ENCODE results near the gene TRMT44. TPM values are rescaled to one million over a fixed set of nuclear protein-coding genes. Genes with fewer than 3 reads are reported as not detected.
"Not testable (repeated sequence)": the region's sequence is repeated elsewhere in the genome, so short reads cannot be mapped to it uniquely, and the experiment has no call there.

Gene TRMT44
- total RNA-seq, 2 experiments from 2014 or later, result 24.1 to 29.2 TPM

DNA sequence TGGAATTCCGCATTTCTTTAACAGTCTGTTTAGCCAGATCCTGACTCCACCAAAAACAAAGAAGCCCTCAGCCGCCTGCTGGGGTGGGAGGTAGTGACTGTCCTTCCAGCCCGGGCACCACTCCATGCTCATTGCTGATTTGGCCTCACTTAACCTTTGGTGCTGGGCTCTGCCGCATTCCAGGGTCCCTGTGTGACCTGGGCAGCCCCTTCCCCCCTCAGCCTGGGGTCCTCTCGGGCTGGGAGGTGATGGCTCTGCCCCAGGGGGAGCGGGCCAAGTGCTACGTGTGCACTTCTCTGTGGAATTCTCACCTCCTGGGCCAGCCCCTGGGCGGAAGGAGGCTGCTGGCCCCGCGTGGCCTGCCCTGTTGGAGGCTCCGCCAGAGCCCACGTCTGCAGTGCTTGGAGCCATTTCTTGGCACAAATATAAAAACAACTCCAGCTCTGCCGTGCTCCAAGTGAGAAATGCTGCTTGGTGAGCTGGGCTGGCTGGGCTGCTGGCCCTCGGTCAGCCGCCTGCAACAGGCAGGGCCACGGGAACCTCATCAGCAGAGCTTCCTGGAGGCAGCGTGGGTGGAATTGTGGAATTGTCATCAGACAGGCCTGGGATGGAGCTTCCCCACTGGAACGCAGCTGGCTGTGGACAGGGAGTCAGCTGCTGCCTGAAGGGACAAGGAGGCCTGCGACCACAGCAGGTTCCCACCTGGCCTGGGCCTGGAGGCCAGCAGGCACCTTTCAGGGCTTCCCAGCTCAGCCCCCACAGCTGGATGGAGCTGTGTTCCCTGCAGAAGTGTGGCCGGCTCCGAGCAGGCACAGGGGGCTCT is 66.0 kb downstream of the TRMT44 start:
- Mint-ChIP-seq H3K4me1 (ENCODE audit: low read depth) (no peaks in the 10 kb centered on the region), H3K9me3 (no peaks in the 10 kb centered on the region), H3K27ac (no peak overlapping the region), H3K27me3 (no peaks in the 10 kb centered on the region), H3K4me3 (no peak overlapping the region), H3K36me3 (no peaks in the 10 kb centered on the region)
- no peak for DNase-seq
- intact Hi-C loops (cut with micrococcal nuclease), result no loop called here
- CTCF ChIA-PET, result interaction anchor here (0.6 kb wide), 1 partner anchor 281 kb away, joined by 3 read pairs; no protein-coding TSS in a partner anchor
- POLR2A ChIA-PET, result no interaction called here

DNA sequence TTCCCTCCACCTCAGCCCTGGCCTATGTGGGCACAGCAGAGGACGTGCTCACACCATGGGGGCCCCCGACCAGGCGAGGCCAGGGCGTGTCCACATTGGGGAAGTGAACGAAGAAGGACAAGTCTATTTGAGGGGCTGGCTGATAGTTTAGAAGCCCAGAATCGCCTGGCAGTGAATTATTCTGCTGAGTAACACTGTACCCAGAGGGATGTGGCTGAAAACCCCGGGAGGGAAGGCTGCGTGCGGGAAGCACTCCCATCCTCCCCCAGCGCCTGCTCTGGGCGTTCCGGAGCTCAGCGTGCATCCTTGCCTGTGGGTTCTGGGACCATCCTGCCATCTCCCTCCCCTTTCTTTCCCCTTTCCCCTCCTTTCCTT is 66.6 kb downstream of the TRMT44 start:
- CTCF ChIA-PET, result interaction anchor here (0.6 kb wide), 1 partner anchor 280 kb away, joined by 3 read pairs; no protein-coding TSS in a partner anchor
- intact Hi-C loops (cut with micrococcal nuclease), result no loop called here
- POLR2A ChIA-PET, result no interaction called here
- Mint-ChIP-seq H3K4me3 (no peak overlapping the region), H3K36me3 (no peaks in the 10 kb centered on the region), H3K27me3 (no peaks in the 10 kb centered on the region), H3K9me3 (no peaks in the 10 kb centered on the region), H3K4me1 (ENCODE audit: low read depth) (no peaks in the 10 kb centered on the region), H3K27ac (no peak overlapping the region)
- DNase-seq, result no peak

DNA sequence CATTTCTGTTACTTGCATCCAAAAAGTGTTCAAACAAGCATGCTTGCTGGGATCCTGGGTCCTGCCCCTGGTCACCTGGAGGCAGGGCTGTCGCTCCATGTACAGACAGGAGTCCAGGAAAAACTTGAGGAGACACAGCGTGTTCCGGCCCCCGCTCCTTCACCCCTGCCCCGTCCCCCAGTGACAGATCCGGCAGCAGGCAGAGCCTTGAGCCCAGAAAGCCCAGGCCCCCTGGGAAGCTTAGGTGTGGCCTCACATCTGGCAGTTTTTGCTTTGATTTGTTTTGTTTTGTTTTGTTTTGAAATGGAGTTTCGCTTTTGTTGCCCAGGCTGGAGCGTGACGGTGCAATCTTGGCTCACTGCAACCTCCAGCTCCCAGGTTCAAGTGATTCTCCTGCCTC is 67.0 kb downstream of the TRMT44 start:
- Mint-ChIP-seq H3K4me3 (no peak overlapping the region), H3K36me3 (no peaks in the 10 kb centered on the region), H3K27me3 (no peaks in the 10 kb centered on the region), H3K9me3 (no peaks in the 10 kb centered on the region), H3K27ac (no peak overlapping the region), H3K4me1 (ENCODE audit: low read depth) (no peaks in the 10 kb centered on the region)
- POLR2A ChIA-PET, result no interaction called here
- CTCF ChIA-PET, result no interaction called here
- no peak for DNase-seq
- intact Hi-C loops (cut with micrococcal nuclease), result no loop called here

DNA sequence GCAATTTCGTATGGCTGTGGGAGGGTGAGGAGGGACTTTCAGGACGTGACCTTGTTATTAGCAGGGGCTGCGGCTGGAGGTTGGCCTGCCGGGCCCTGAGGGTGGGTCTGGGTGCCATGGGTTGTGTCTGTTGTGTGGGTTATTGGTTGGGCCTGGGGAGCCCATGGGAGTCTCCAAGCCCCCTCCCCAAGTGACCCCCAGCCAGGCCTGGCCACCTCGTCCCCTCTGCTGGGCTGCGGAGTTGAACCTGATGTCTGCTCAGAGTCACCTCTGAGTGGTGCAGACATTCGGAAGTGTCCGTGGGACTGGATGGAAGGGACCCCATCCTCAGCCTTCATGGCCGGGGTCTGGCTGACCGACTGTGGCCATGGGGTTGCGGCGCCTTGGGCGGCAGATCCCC is 67.7 kb downstream of the TRMT44 start:
- intact Hi-C loops (cut with micrococcal nuclease), result no loop called here

DNA sequence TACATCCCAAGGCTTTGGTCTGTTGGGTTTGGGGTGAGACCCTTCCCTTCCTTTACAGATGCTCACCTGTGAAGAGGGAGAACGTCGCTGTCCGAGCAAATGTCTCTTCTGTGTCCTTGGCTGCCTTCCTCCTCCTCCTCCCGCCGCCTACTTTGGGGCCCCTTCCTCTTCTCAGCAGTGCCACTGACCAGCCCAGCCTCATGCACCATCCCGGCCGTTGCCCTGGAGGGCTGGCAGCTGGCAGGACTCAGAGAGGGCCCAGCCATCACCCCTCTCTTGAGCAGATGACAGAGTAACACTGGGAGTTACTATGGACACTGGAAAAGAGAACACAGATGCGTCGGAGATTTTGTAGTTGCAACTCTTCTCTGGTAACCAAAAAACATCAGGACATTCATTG is 68.2 kb downstream of the TRMT44 start:
- Mint-ChIP-seq H3K4me1 (ENCODE audit: low read depth) (no peaks in the 10 kb centered on the region), H3K27ac (no peak overlapping the region), H3K4me3 (no peak overlapping the region), H3K36me3 (no peaks in the 10 kb centered on the region), H3K27me3 (no peaks in the 10 kb centered on the region), H3K9me3 (peaks cover 6% of the 10 kb centered on the region)
- POLR2A ChIA-PET, result no interaction called here
- CTCF ChIA-PET, result no interaction called here
- DNase-seq, result no peak
- intact Hi-C loops (cut with micrococcal nuclease), result no loop called here

More for the DNA sequence above, 67.7 kb downstream of the TRMT44 start:
- H3K36me3 Mint-ChIP-seq, result no peaks in the 10 kb centered on the region
- POLR2A ChIA-PET, result no interaction called here
- H3K4me3 Mint-ChIP-seq, result no peak overlapping the region
- no peak for DNase-seq
- H3K4me1 Mint-ChIP-seq (ENCODE audit: low read depth), result no peaks in the 10 kb centered on the region
- CTCF ChIA-PET, result no interaction called here
- H3K27ac Mint-ChIP-seq, result no peak overlapping the region
- no peaks in the 10 kb centered on the region for H3K27me3 Mint-ChIP-seq
- peaks cover 4% of the 10 kb centered on the region for H3K9me3 Mint-ChIP-seq

DNA sequence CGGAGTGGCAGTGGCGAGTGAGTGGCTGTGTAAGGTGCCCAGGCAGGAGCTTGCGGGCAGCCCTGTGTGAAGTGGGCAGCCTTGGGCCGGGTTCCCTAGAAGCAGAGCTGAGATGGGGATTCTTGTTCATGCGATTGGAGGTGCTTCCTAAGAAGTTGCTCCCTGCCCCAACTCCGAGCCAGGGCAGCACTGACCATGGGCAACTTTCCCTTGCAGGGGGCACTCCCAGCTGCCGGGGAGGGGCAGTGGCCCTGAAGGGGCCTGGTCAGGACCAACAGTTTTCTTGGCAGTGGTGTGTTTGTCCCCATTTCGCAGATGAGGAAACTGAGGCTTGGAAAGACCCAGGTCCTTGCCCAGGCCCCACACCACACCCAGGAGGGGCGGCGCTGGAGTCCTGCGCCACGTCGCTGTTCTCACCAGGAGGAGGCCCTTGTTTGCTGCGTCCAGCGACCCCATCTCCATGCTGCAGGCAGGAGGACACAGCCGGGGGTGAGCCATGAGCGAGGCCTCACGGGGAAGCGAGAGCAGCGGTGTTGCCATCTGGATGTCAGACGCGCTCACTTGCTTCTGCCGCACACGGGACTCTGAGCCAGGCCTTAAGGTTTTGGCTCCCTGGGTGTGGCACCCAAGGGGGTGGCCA is 68.9 kb downstream of the TRMT44 start:
- DNase-seq, result no peak
- H3K4me3 Mint-ChIP-seq, result no peak overlapping the region
- no peaks in the 10 kb centered on the region for H3K36me3 Mint-ChIP-seq
- POLR2A ChIA-PET, result no interaction called here
- peaks cover 6% of the 10 kb centered on the region for H3K9me3 Mint-ChIP-seq
- no peaks in the 10 kb centered on the region for H3K27me3 Mint-ChIP-seq
- H3K27ac Mint-ChIP-seq, result no peak overlapping the region
- CTCF ChIA-PET, result no interaction called here
- intact Hi-C loops (cut with micrococcal nuclease), result no loop called here
- no peaks in the 10 kb centered on the region for H3K4me1 Mint-ChIP-seq (ENCODE audit: low read depth)

DNA sequence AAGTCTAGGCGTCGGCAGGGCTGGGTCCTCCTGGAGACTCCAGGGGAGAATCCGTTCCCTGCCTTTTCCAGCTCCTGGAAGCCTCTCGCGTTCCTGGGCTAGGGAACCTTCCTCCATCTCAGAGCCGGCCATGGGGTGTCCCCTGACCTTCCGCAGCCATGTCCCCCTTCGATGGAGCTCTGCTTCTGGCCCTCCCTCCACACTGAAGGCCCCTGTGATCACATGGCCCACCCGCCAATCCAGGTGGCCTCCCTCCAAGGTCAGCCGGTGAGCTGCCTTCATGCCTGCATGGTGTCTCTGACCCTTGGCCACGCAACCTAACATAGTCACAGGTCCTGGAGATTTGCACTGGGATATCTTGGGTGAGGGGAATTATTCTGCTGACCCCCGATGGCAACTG is 69.6 kb downstream of the TRMT44 start:
- POLR2A ChIA-PET, result no interaction called here
- no peaks in the 10 kb centered on the region for H3K36me3 Mint-ChIP-seq
- CTCF ChIA-PET, result no interaction called here
- H3K27me3 Mint-ChIP-seq, result no peaks in the 10 kb centered on the region
- intact Hi-C loops (cut with micrococcal nuclease), result no loop called here
- no peak overlapping the region for H3K27ac Mint-ChIP-seq
- no peak for DNase-seq
- H3K4me3 Mint-ChIP-seq, result no peak overlapping the region
- H3K9me3 Mint-ChIP-seq, result peaks cover 6% of the 10 kb centered on the region
- H3K4me1 Mint-ChIP-seq (ENCODE audit: low read depth), result no peaks in the 10 kb centered on the region

DNA sequence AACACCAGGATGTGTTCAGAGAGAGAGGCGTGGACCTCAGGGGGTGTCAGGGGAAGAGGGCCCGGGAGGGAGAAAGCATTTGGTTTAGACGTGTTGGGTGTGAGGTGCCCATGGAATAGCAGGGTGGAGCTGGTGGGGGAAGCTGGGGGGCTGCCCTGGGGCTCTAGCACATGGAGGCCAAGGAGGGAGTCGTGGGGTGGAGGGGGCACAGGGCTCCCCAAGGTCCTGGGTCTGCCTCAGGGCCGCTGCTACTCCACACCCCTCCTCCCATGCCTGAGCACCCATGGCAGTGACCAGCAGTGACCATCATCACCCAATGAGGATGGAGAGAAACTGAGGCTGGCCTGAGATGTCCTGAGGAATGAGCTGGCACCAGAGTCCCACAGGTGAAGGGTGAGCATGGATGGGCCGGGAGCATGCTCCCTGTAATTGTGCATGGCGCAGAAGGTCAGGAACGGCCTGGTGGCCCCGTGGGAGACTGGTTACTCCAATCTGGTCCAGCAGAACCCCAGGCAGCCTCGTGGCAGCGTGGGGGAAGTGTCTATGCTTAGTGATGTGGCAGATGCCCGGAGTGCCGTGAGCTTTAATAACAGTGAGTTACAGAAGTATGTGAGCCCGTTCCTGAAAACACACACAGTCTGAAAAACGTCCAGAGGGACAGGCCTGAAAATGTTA is 70.2 kb downstream of the TRMT44 start:
- no peak overlapping the region for H3K4me3 Mint-ChIP-seq
- no peak overlapping the region for H3K27ac Mint-ChIP-seq
- H3K9me3 Mint-ChIP-seq, result peaks cover 6% of the 10 kb centered on the region
- CTCF ChIA-PET, result no interaction called here
- no peaks in the 10 kb centered on the region for H3K4me1 Mint-ChIP-seq (ENCODE audit: low read depth)
- intact Hi-C loops (cut with micrococcal nuclease), result no loop called here
- no peak for DNase-seq
- no peaks in the 10 kb centered on the region for H3K36me3 Mint-ChIP-seq
- H3K27me3 Mint-ChIP-seq, result no peaks in the 10 kb centered on the region
- POLR2A ChIA-PET, result no interaction called here

DNA sequence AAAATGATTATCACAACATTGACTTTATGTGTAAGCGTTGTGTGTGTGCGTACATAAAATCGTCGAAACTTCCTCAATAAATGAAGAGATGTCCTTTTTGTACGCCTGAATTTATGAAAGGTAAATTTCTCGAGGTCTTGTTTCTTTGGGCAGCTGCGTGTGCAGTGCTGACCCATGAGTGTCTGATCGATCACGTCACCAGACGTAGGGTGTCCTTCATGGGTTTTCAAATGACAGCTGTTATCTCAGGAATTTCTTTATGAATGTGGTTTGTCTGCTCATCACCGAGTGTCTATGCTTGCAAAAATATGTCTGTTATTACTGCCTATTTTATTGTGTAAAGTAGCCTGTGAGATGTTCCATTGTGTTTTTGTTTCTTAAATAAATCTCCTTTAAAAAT is 71.9 kb downstream of the TRMT44 start:
- Mint-ChIP-seq H3K36me3 (no peaks in the 10 kb centered on the region), H3K4me3 (no peak overlapping the region), H3K27ac (no peak overlapping the region), H3K27me3 (no peaks in the 10 kb centered on the region), H3K4me1 (ENCODE audit: low read depth) (no peaks in the 10 kb centered on the region), H3K9me3 (peaks cover 6% of the 10 kb centered on the region)
- intact Hi-C loops (cut with micrococcal nuclease), result no loop called here
- ChIA-PET POLR2A (no interaction called here), CTCF (interaction anchor here (1.3 kb wide), 1 partner anchor 45 kb away, joined by 3 read pairs; no protein-coding TSS in a partner anchor)
- DNase-seq, result no peak

DNA sequence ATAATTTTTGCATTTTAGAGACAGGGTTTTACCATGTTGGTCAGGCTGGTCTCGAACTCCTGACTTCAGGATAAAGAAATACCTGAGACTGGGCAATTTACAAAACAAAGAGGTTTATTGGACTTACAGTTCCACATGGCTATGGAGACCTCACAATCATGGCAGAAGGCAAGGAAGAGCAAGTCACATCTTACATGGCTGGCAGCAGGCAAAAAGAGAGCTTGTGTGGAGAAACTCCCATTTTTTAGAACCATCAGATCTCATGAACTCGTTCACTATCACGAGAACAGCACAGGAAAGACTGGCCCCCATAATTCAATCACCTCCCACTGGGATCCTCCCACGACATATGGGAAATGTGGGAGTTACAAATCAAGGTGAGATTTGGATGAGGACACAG is 72.5 kb downstream of the TRMT44 start:
- H3K27me3 Mint-ChIP-seq; POLR2A ChIA-PET; H3K27ac Mint-ChIP-seq; H3K9me3 Mint-ChIP-seq; DNase-seq; H3K4me1 Mint-ChIP-seq (ENCODE audit: low read depth); H3K36me3 Mint-ChIP-seq; CTCF ChIA-PET; H3K4me3 Mint-ChIP-seq; intact Hi-C loops (cut with micrococcal nuclease): not testable (repeated sequence)

DNA sequence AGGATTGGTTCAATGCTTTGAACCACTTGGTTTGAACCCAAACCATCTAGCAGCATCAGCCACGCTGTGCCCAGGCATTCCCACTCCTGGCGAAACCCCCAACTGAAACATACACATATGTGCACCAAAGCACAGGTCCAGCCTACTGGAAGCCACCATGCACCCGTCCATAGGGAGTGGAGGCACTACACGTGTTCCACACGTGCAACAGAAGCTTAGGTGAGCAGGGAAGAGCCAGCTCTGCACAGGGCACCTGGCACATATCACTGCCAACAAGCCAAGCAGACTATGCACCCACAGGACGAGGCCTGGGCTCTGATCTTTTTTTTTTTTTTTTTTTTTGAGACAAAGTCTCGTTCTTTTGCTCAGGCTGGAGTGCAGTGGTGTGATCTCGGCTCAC is 73.4 kb downstream of the TRMT44 start:
- no peaks in the 10 kb centered on the region for H3K4me1 Mint-ChIP-seq (ENCODE audit: low read depth)
- POLR2A ChIA-PET, result no interaction called here
- no peak overlapping the region for H3K4me3 Mint-ChIP-seq
- CTCF ChIA-PET, result no interaction called here
- no peak overlapping the region for H3K27ac Mint-ChIP-seq
- intact Hi-C loops (cut with micrococcal nuclease), result no loop called here
- no peaks in the 10 kb centered on the region for H3K27me3 Mint-ChIP-seq
- H3K9me3 Mint-ChIP-seq, result peaks cover 6% of the 10 kb centered on the region
- no peaks in the 10 kb centered on the region for H3K36me3 Mint-ChIP-seq
- DNase-seq, result no peak

DNA sequence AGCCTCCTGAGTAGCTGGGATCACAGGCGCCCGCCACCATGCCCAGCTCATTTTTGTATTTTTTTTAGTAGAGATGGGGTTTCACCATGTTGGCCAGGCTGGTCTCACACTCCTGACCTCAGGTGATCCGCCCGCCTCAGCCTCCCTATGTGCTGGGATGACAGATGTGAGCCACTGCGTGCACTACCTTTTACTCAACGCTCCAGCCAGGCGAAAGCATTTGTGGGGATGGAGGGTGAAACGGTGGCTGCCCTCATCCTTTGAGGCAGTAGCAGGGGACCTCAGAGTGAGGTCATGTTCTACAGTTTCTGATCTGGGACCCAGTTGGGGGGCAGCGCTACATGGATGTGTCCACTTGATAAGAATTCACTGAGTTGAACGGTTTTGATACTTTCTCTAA is 73.8 kb downstream of the TRMT44 start:
- DNase-seq, result no peak
- H3K9me3 Mint-ChIP-seq, result peaks cover 6% of the 10 kb centered on the region
- H3K36me3 Mint-ChIP-seq, result no peaks in the 10 kb centered on the region
- H3K4me1 Mint-ChIP-seq (ENCODE audit: low read depth), result no peaks in the 10 kb centered on the region
- H3K4me3 Mint-ChIP-seq, result no peak overlapping the region
- ChIA-PET CTCF (no interaction called here), POLR2A (no interaction called here)
- intact Hi-C loops (cut with micrococcal nuclease), result no loop called here
- no peak overlapping the region for H3K27ac Mint-ChIP-seq
- H3K27me3 Mint-ChIP-seq, result no peaks in the 10 kb centered on the region

Measured in activated CD4-positive, alpha-beta memory T cell treated with anti-CD3 and anti-CD28 coated beads for 36 hours (primary cell).